ENCODE data around the gene CBX8. TPM values are rescaled to one million over a fixed set of nuclear protein-coding genes. Genes with fewer than 3 reads are reported as not detected.

CBX8 gene
- total and polyA plus RNA-seq, 12 donors: 2.2 to 9.3 (median 5.4) TPM

DNA sequence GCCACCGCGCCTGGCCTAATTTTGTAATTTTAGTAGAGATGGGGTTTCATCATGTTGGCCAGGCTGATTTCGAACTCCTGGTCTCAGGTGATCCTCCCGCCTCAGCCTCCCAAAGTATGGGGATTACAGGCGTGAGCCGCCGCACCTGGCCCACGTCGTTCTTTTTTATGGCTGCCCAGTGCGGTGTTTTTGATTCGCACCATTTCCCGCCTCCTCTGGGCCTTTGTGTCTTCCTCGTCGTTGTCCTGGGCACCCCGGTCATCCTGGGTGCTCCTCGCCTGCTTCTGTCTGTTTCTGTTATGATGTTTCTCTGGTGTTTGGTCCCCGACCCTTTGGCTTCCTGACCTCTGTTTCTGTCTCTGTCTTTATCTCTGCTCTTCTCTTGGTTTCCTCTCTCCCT, 27.4 kb upstream of the CBX8 start:
- WGBS, 2 donors: 96 to 99% methylated on average over 17 of the region's 17 CpGs
- ATAC-seq (no peak), DNase-seq (no peak)
- Histone ChIP-seq H3K27me3 (peaks cover 0 to 11% (median 0%) of the 10 kb centered on the region in 7 donors), H3K9me3 (no peaks in the 10 kb centered on the region), H3K4me3 (no peak overlapping the region), H3K36me3 (no peaks in the 10 kb centered on the region), H3K27ac (no peak overlapping the region), H3K4me1 (peaks cover 1 to 27% (median 18%) of the 10 kb centered on the region in 9 donors)
- TF ChIP-seq CTCF (IDR thresholded peaks at IDR 0.05): no peak
- intact Hi-C loops (cut with DNase I): no loop called here

DNA sequence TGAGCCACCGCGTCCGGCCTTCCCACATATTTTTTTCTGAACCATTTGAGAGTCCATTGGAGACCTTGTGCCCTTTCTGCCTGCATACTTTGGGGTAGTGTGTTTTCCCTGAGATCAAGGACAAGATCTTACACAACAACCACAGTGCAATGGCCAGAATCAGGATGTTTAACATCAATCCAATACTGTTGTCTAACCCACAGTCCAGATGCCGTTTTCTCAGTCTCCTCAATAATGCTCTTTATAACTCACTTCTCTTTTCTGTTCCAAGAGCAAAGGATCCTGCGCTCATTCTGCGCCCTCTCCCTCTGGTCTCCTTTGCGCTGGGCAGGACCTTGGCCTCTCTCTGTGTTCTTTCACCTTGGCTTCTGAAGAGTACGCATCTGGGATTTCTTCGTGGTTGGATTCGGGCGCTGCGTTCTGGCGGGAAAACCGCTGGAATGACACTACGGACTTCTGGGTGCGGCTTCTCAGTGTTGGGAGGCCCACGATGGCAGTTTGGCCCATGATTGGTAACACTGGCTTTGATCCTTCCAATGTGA, 25.8 kb upstream of the CBX8 start:
- DNase-seq (no peak), ATAC-seq (no peak)
- Histone ChIP-seq H3K4me3 (no peak overlapping the region), H3K36me3 (no peaks in the 10 kb centered on the region), H3K27ac (no peak overlapping the region), H3K27me3 (peaks cover 0 to 26% (median 0%) of the 10 kb centered on the region in 7 donors), H3K9me3 (no peaks in the 10 kb centered on the region), H3K4me1 (peaks cover 3 to 26% (median 14%) of the 10 kb centered on the region in 9 donors)
- WGBS, 2 donors: 95% methylated on average over 17 of the region's 17 CpGs
- TF ChIP-seq CTCF (IDR thresholded peaks at IDR 0.05): no peak
- intact Hi-C loops (cut with DNase I): no loop called here

GRCh38 chr17:79821331-79822095, 24.6 kb upstream of the CBX8 start:
- intact Hi-C loops (cut with DNase I): no loop called here
- Histone ChIP-seq H3K9me3 (no peaks in the 10 kb centered on the region), H3K27me3 (peaks cover 0 to 37% (median 4%) of the 10 kb centered on the region in 7 donors), H3K4me1 (peaks cover 3 to 26% (median 13%) of the 10 kb centered on the region in 9 donors), H3K36me3 (no peaks in the 10 kb centered on the region), H3K4me3 (no peak overlapping the region), H3K27ac (no peak overlapping the region)
- DNase-seq: no peak
- no peak for ATAC-seq
- no peak for TF ChIP-seq CTCF (IDR thresholded peaks at IDR 0.05)
- WGBS, 2 donors: 90 to 91% methylated on average over 12 of the region's 12 CpGs

DNA sequence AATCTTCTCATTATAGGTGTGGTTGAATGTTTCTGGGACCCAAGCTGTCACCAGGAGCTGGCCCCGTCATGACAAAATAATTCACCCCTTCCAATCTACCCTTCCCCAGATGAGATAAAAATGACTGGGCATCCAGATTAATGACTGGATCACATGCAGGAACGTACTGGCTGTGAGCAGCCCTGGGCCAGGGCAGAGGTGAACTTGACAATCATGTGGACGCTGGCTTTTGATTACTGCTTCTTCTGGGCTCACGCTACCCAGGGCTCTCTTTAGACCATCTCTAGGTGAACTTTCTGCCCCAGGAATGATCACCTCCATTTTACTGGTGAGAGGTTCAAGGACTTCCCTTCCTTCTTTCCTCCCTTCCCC, 24.1 kb upstream of the CBX8 start:
- no peak for DNase-seq
- TF ChIP-seq CTCF (IDR thresholded peaks at IDR 0.05): no peak
- peaks cover 3 to 26% (median 13%) of the 10 kb centered on the region in 9 donors for H3K4me1 ChIP-seq
- H3K4me3 ChIP-seq: no peak overlapping the region
- no peak overlapping the region for H3K27ac ChIP-seq
- H3K27me3 ChIP-seq: peaks cover 0 to 43% (median 10%) of the 10 kb centered on the region in 7 donors
- H3K9me3 ChIP-seq: no peaks in the 10 kb centered on the region
- 70 to 86% methylated on average over 4 of the region's 4 CpGs for WGBS, 2 donors
- intact Hi-C loops (cut with DNase I): no loop called here
- no peak for ATAC-seq
- H3K36me3 ChIP-seq: no peaks in the 10 kb centered on the region
